A549 (cell line): ENCODE data around the gene CTU2.

Experiments
- FOXS1 ChIP-seq: fragments of 250-450 bp; sonication (Bioruptor Pico); IDR thresholded peaks from 2 replicates; pipeline ENCODE4 v1.5.0; 2020; ENCODE audit warnings: mild to moderate bottlenecking, moderate library complexity
- HDAC2 ChIP-seq: fragments of 200-600 bp; sonication (generic); IDR thresholded peaks from 2 replicates; pipeline ENCODE4 v1.6.1; 2016
- MAZ ChIP-seq: fragments of 150-350 bp; IDR thresholded peaks from 2 replicates; pipeline ENCODE4 v1.6.1; 2014; ENCODE audit warnings: antibody characterized with exemption, low read depth, low read length, borderline replicate concordance
- NFE2L2 ChIP-seq: fragments of 150-350 bp; conservative IDR thresholded peaks from 2 replicates; pipeline ENCODE4 v1.6.1; 2014; ENCODE audit warnings: low read length
- PHF8 ChIP-seq: fragments of 200-600 bp; sonication (generic); IDR thresholded peaks from 2 replicates; pipeline ENCODE4 v1.6.1; 2016; ENCODE audit warnings: low read depth, mild to moderate bottlenecking, antibody characterized with exemption, moderate library complexity, borderline replicate concordance
- POLR2A ChIP-seq: IDR thresholded peaks from 2 replicates; pipeline ENCODE4 v1.6.1; 2012; ENCODE audit warnings: mild to moderate bottlenecking, low read length
- POLR2AphosphoS2 ChIP-seq: conservative IDR thresholded peaks from 2 replicates; pipeline ENCODE4 v1.6.1; 2012; ENCODE audit warnings: low read length, improper control_type of control experiment, inconsistent platforms
- RCOR1 ChIP-seq: fragments of 150-350 bp; IDR thresholded peaks from 2 replicates; pipeline ENCODE4 v1.6.1; 2014; ENCODE audit warnings: antibody characterized with exemption, low read length, low read depth
- RNF2 ChIP-seq: fragments of 200-600 bp; sonication (generic); IDR thresholded peaks from 2 replicates; pipeline ENCODE4 v1.6.1; 2016; ENCODE audit warnings: low read depth, mild to moderate bottlenecking, antibody characterized with exemption, moderate library complexity, borderline replicate concordance
- SMC3 ChIP-seq: fragments of >200 bp; sonication (Bioruptor Twin); formaldehyde crosslinking; IDR thresholded peaks from 3 replicates; pipeline ENCODE4 v1.6.1; 2018; ENCODE audit warnings: inconsistent platforms
- TP53 ChIP-seq: fragments of 250-450 bp; sonication (Bioruptor Pico); IDR thresholded peaks from 2 replicates; pipeline ENCODE4 v1.5.0; 2021; ENCODE audit warnings: mild to moderate bottlenecking, moderate library complexity
- ZSCAN20 ChIP-seq: fragments of 250-450 bp; sonication (Bioruptor Pico); IDR thresholded peaks from 2 replicates; pipeline ENCODE4 v1.8.0; 2022; ENCODE audit warnings: mild to moderate bottlenecking, moderate library complexity
- TF ChIP-seq, protein P1 (sequence below): fragments of >200 bp; sonication (Bioruptor Twin); formaldehyde crosslinking; IDR thresholded peaks from 3 replicates; pipeline ENCODE4 v1.5.1; 2016
- TF ChIP-seq, protein P2 (sequence below): fragments of 200-600 bp; sonication (generic); IDR thresholded peaks from 2 replicates; pipeline ENCODE4 v1.6.1; 2016; ENCODE audit warnings: antibody characterized with exemption, mild to moderate bottlenecking, moderate library complexity

DNA sequence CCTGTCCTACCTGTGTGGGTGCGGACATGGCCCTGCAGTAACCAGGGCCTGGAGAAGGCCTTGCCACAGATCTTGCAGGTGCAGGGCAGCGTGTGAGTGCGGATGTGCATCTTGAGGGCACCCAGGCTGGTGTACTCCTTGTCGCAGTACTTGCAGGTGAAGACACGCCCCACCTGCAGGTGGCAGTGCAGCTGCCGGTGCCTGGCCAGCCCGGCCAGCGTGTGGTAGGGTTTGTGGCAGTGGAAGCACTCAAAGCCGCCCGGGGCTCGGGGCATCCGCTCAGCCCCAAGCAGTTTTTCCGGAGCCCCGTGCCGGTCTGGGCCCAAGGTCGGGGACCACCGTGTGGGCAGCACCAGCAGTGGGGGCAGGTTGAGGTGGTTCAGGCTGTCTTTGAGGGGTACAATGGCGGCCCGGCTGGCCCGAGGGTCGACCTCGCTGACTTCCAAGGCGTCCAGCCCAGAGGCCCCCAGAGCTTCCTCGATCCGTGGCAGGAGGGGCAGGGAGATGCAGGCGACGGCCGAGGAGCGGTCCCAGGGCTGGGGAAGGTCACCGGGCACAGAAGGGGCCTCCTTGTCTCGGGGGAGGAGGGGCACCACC lies 25.1 kb upstream of the CTU2 start:
- TF ChIP-seq RNF2 = no peak
- TF ChIP-seq POLR2A = no peak
- no peak for TF ChIP-seq MAZ
- TF ChIP-seq, protein P1, sequence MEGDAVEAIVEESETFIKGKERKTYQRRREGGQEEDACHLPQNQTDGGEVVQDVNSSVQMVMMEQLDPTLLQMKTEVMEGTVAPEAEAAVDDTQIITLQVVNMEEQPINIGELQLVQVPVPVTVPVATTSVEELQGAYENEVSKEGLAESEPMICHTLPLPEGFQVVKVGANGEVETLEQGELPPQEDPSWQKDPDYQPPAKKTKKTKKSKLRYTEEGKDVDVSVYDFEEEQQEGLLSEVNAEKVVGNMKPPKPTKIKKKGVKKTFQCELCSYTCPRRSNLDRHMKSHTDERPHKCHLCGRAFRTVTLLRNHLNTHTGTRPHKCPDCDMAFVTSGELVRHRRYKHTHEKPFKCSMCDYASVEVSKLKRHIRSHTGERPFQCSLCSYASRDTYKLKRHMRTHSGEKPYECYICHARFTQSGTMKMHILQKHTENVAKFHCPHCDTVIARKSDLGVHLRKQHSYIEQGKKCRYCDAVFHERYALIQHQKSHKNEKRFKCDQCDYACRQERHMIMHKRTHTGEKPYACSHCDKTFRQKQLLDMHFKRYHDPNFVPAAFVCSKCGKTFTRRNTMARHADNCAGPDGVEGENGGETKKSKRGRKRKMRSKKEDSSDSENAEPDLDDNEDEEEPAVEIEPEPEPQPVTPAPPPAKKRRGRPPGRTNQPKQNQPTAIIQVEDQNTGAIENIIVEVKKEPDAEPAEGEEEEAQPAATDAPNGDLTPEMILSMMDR = peak; percentile 36
- no peak for TF ChIP-seq NFE2L2
- TF ChIP-seq RCOR1 = no peak
- no peak for TF ChIP-seq ZSCAN20 (CRISPR knock-in tag)
- TF ChIP-seq, protein P2, sequence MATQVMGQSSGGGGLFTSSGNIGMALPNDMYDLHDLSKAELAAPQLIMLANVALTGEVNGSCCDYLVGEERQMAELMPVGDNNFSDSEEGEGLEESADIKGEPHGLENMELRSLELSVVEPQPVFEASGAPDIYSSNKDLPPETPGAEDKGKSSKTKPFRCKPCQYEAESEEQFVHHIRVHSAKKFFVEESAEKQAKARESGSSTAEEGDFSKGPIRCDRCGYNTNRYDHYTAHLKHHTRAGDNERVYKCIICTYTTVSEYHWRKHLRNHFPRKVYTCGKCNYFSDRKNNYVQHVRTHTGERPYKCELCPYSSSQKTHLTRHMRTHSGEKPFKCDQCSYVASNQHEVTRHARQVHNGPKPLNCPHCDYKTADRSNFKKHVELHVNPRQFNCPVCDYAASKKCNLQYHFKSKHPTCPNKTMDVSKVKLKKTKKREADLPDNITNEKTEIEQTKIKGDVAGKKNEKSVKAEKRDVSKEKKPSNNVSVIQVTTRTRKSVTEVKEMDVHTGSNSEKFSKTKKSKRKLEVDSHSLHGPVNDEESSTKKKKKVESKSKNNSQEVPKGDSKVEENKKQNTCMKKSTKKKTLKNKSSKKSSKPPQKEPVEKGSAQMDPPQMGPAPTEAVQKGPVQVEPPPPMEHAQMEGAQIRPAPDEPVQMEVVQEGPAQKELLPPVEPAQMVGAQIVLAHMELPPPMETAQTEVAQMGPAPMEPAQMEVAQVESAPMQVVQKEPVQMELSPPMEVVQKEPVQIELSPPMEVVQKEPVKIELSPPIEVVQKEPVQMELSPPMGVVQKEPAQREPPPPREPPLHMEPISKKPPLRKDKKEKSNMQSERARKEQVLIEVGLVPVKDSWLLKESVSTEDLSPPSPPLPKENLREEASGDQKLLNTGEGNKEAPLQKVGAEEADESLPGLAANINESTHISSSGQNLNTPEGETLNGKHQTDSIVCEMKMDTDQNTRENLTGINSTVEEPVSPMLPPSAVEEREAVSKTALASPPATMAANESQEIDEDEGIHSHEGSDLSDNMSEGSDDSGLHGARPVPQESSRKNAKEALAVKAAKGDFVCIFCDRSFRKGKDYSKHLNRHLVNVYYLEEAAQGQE = no peak
- no peak for TF ChIP-seq FOXS1 (CRISPR knock-in tag)
- no peak for TF ChIP-seq PHF8
- TF ChIP-seq SMC3 = no peak
- TF ChIP-seq HDAC2 = no peak
- TF ChIP-seq POLR2AphosphoS2 = no peak
- TF ChIP-seq TP53 = no peak
